CD14-positive monocyte (primary cell): Measurements from ENCODE around the gene ETS1. TPM values are rescaled to one million over a fixed set of nuclear protein-coding genes. Genes with fewer than 3 reads are reported as not detected.

ENCODE experiments used
- DNase-seq, 3 donors: peaks; one replicate each; pipeline ENCODE4 v3.0.0-alpha.2; 2011 to 2022
- H2AFZ ChIP-seq: 2 replicates; pipeline ENCODE4 v1.6.0; 2012; ENCODE audit warnings: mild to moderate bottlenecking, low read depth, low read length, inconsistent platforms; ENCODE audit not compliant: insufficient read depth, poor library complexity, severe bottlenecking
- H3K27ac ChIP-seq, 2 donors: 1 replicate in 1 of 2; 2 replicates in 1 of 2; pipeline ENCODE4 v1.5.1; 2012 to 2013; ENCODE audit warnings: low read length in 2 of 2, control low read depth in 1 of 2, inconsistent platforms in 1 of 2, low read depth in 1 of 2, mild to moderate bottlenecking in 1 of 2
- H3K27me3 ChIP-seq, 2 donors: one replicate each; pipeline versions ENCODE4 v1.6.0 to v1.6.1; 2011 to 2013; ENCODE audit warnings: low read length in 2 of 2; ENCODE audit not compliant: control insufficient read depth in 2 of 2, insufficient read depth in 2 of 2
- H3K36me3 ChIP-seq, 2 donors: replicated peaks in 1 of 2; 1 replicate in 1 of 2; 2 replicates in 1 of 2; pipeline versions ENCODE4 v1.5.1 to v1.6.1; 2012 to 2013; ENCODE audit warnings: low read length in 2 of 2, control low read depth in 1 of 2, inconsistent platforms in 1 of 2, mild to moderate bottlenecking in 1 of 2; ENCODE audit not compliant: insufficient read depth in 2 of 2, control insufficient read depth in 1 of 2
- H3K4me1 ChIP-seq, 2 donors: 1 replicate in 1 of 2; 2 replicates in 1 of 2; pipeline versions ENCODE4 v1.5.1 to v1.6.1; 2012 to 2013; ENCODE audit warnings: low read length in 2 of 2, control low read depth in 1 of 2, inconsistent platforms in 1 of 2, mild to moderate bottlenecking in 1 of 2, moderate library complexity in 1 of 2; ENCODE audit not compliant: insufficient read depth in 2 of 2, control insufficient read depth in 1 of 2
- H3K4me2 ChIP-seq: replicated peaks from 2 replicates; pipeline ENCODE3; 2012; ENCODE audit warnings: low read length, moderate library complexity, mild to moderate bottlenecking; ENCODE audit not compliant: poor library complexity, severe bottlenecking; ENCODE audit errors: extremely low read depth
- H3K4me3 ChIP-seq, 3 experiments: fragments of 200-600 bp in 1 of 3; sonication (generic) in 1 of 3; replicated peaks in 1 of 3; 1 replicate in 2 of 3; 2 replicates in 1 of 3; pipeline ENCODE4 v1.5.1; 2011 to 2013; ENCODE audit warnings: low read length in 3 of 3, mild to moderate bottlenecking in 3 of 3, control low read depth in 2 of 3, low read depth in 2 of 3, inconsistent platforms in 1 of 3, moderate library complexity in 1 of 3
- H3K79me2 ChIP-seq: 2 replicates; pipeline ENCODE4 v1.6.0; 2012; ENCODE audit warnings: mild to moderate bottlenecking, control low read depth, inconsistent platforms, low read length, moderate library complexity; ENCODE audit not compliant: insufficient read depth
- H3K9ac ChIP-seq: 2 replicates; pipeline ENCODE4 v1.6.0; 2017; ENCODE audit warnings: low read length, mild to moderate bottlenecking; ENCODE audit not compliant: insufficient read depth, poor library complexity, severe bottlenecking
- H3K9me3 ChIP-seq, 2 donors: replicated peaks in 1 of 2; 1 replicate in 1 of 2; 2 replicates in 1 of 2; pipeline versions ENCODE4 v1.5.1 to v1.6.1; 2012 to 2013; ENCODE audit warnings: low read length in 2 of 2, control low read depth in 1 of 2; ENCODE audit not compliant: control insufficient read depth in 1 of 2, insufficient read depth in 1 of 2
- H4K20me1 ChIP-seq: 2 replicates; pipeline ENCODE4 v1.6.0; 2012; ENCODE audit warnings: mild to moderate bottlenecking, low read length, control low read depth, moderate library complexity; ENCODE audit not compliant: insufficient read depth
- H3K27ac Mint-ChIP-seq, 7 donors: one replicate each; pipeline ENCODE4 v1.8.0; 2020; ENCODE audit warnings: mild to moderate bottlenecking in 7 of 7, mixed read lengths in 7 of 7, moderate library complexity in 6 of 7, inconsistent platforms in 2 of 7
- H3K27me3 Mint-ChIP-seq, 3 donors: one replicate each; pipeline ENCODE4 v1.8.0; 2021 to 2022; ENCODE audit warnings: low read depth in 3 of 3, mild to moderate bottlenecking in 3 of 3, mixed read lengths in 3 of 3, moderate library complexity in 3 of 3, inconsistent platforms in 1 of 3
- H3K36me3 Mint-ChIP-seq, 2 donors: one replicate each; pipeline ENCODE4 v1.8.0; 2020; ENCODE audit warnings: mixed read lengths in 2 of 2, inconsistent platforms in 1 of 2, mild to moderate bottlenecking in 1 of 2
- H3K4me1 Mint-ChIP-seq: one replicate; pipeline ENCODE4 v1.8.0; 2020; ENCODE audit warnings: mild to moderate bottlenecking, mixed read lengths
- H3K4me3 Mint-ChIP-seq, 2 donors: one replicate each; pipeline ENCODE4 v1.8.0; 2020; ENCODE audit warnings: mild to moderate bottlenecking in 2 of 2, mixed read lengths in 2 of 2, moderate library complexity in 1 of 2
- H3K9me3 Mint-ChIP-seq, 7 donors: one replicate each; pipeline ENCODE4 v1.8.0; 2020 to 2022; ENCODE audit warnings: mixed read lengths in 7 of 7, mild to moderate bottlenecking in 6 of 7, moderate library complexity in 6 of 7, inconsistent platforms in 2 of 7
- WGBS: methylation state at CpG from one replicate; pipeline ENCODE4 v1.1.5; 2013; ENCODE audit warnings: missing lambda C conversion rate; ENCODE audit not compliant: insufficient coverage; 5-methylcytosine and 5-hydroxymethylcytosine counted together
- intact Hi-C, 2 donors: fragments of 100-400 bp; cut with micrococcal nuclease; formaldehyde crosslinking; loops; one replicate each; pipeline versions ENCODE4 v1.15.0 to v1.15.1; 2023
- polyA plus RNA-seq, 3 donors: library from polyadenylated mRNA; depleted of rRNA in 1 of 3; unstranded in 2 of 3; stranded (reverse) in 1 of 3; fragments of 300-500 nt in 2 of 3; fragments of >200 nt in 1 of 3; fragmentation: Illumina TruSeq in 2 of 3; gene quantifications; 1 replicate in 2 of 3; 2 replicates in 1 of 3; pipeline ENCODE4 v1.2.3, GENCODE V29; 2012 to 2021
- TF ChIP-seq, protein P1 (sequence below): fragments of 200-600 bp; IDR thresholded peaks from one replicate; pipeline ENCODE4 v1.8.0; 2022; ENCODE audit warnings: antibody characterized with exemption, mild to moderate bottlenecking

The ETS1 gene
- polyA plus RNA-seq, 3 donors: 0.67 to 1.6 (median 1.6) TPM

DNA sequence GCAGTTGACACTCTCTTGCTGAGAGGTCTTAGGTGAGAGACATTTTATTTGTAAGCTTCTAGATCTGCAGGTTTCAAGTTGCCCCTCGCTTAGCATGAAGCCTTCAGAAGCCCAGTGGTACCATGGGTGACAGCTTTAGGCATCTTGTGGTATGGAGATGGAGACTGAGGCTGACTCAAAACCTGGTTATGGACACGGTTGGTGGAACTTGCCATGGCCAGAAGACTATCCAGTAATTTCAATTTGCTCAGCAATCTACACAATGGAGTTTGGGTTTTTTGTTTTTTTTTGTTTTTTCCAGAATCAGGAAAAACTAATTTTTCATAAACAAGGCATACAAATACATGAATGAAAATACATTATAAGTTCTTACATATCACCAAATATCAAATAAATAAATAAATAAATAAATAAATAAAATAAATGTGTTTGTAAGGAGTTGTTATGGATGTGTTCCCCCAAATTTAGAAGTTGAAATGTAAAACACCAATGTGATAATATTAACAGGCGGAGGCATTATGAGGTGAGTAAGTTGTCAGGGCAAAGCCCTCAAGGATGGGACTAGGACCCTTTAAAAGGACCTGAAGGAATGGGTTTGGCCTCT lies 22.6 kb downstream of the ETS1 start:
- Histone ChIP-seq H4K20me1 (no peaks in the 10 kb centered on the region), H3K9me3 (no peaks in the 10 kb centered on the region), H3K36me3 (no peaks in the 10 kb centered on the region), H3K27me3 (no peaks in the 10 kb centered on the region), H3K4me2 (no peak overlapping the region), H2AFZ (no peak overlapping the region), H3K4me3 (peak overlapping the region in 1 of 3 experiments; percentile 15), H3K4me1 (peaks cover 52 to 63% of the 10 kb centered on the region in 2 donors), H3K9ac (no peak overlapping the region), H3K27ac (peak overlapping the region in 1 of 2 donors; percentile 56), H3K79me2 (no peaks in the 10 kb centered on the region)
- Mint-ChIP-seq H3K27me3 (peaks cover 0 to 9% (median 9%) of the 10 kb centered on the region in 3 donors), H3K4me1 (peaks cover 69% of the 10 kb centered on the region), H3K9me3 (no peaks in the 10 kb centered on the region), H3K36me3 (no peaks in the 10 kb centered on the region), H3K4me3 (no peak overlapping the region), H3K27ac (peak overlapping the region in 5 of 7 donors; percentile 45 to 88 (median 74))
- TF ChIP-seq, protein P1, sequence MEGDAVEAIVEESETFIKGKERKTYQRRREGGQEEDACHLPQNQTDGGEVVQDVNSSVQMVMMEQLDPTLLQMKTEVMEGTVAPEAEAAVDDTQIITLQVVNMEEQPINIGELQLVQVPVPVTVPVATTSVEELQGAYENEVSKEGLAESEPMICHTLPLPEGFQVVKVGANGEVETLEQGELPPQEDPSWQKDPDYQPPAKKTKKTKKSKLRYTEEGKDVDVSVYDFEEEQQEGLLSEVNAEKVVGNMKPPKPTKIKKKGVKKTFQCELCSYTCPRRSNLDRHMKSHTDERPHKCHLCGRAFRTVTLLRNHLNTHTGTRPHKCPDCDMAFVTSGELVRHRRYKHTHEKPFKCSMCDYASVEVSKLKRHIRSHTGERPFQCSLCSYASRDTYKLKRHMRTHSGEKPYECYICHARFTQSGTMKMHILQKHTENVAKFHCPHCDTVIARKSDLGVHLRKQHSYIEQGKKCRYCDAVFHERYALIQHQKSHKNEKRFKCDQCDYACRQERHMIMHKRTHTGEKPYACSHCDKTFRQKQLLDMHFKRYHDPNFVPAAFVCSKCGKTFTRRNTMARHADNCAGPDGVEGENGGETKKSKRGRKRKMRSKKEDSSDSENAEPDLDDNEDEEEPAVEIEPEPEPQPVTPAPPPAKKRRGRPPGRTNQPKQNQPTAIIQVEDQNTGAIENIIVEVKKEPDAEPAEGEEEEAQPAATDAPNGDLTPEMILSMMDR: no peak
- intact Hi-C loops: no loop called here
- 100% methylated on average over 2 of the region's 3 CpGs for WGBS
- DNase-seq: no peak

DNA sequence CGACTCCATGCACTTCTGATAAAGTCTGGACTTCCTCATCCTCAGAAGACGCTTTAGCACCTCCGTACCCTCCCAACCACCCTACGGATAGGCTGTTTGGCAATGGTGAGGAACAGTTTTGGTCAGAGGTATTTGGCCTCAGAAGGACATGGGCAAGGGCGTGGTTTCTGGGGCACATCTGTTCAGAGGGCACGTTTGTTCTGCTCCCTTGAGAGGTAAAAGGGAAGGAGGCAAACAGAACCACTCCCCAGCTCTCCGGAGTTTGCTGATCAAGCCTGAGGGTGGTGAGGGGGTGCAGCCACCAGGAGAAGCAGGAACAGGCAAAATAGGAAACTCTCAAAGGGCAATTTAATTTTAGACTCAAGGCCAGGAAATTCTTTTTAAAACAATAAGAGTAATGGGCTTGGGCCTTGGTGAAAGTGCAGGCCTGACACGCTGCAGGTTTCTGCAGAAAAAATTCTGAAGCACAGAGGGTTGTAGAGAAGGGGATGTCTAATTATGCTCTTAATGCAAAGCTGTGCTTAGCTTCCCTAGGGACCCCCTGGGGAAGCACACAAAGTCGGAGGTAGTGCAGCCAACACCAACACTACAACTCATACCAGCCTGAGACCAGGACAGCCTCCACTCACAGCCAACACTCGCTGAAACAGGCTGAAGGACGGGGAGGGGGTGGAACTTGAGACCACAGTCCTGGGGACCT lies 23.3 kb downstream of the ETS1 start:
- Histone ChIP-seq H3K4me1 (peaks cover 52 to 63% of the 10 kb centered on the region in 2 donors), H3K79me2 (no peaks in the 10 kb centered on the region), H3K27me3 (no peaks in the 10 kb centered on the region), H3K4me2 (peak overlapping the region; percentile 27), H3K9ac (no peak overlapping the region), H4K20me1 (no peaks in the 10 kb centered on the region), H3K9me3 (no peaks in the 10 kb centered on the region), H3K27ac (peak overlapping the region in 1 of 2 donors; percentile 56), H3K4me3 (peak overlapping the region in 1 of 3 experiments; percentile 15), H2AFZ (peak overlapping the region; percentile 15), H3K36me3 (no peaks in the 10 kb centered on the region)
- peaks cover 69% of the 10 kb centered on the region for H3K4me1 Mint-ChIP-seq
- 74% methylated on average over 5 of the region's 11 CpGs for WGBS
- TF ChIP-seq, protein P1: no peak
- intact Hi-C loops: no loop called here
- no peaks in the 10 kb centered on the region for H3K9me3 Mint-ChIP-seq
- H3K27me3 Mint-ChIP-seq: peaks cover 0 to 9% (median 9%) of the 10 kb centered on the region in 3 donors
- H3K27ac Mint-ChIP-seq: peak overlapping the region in 6 of 7 donors; percentile 37 to 86 (median 68)
- H3K4me3 Mint-ChIP-seq: peak overlapping the region; percentile 60 to 63
- DNase-seq: peak in 2 of 3 donors; percentile 29 to 34
- no peaks in the 10 kb centered on the region for H3K36me3 Mint-ChIP-seq
